G401 (cell line): Measurements from ENCODE around the gene GLB1L2. TPM values are rescaled to one million over a fixed set of nuclear protein-coding genes. Genes with fewer than 3 reads are reported as not detected.

Source experiments
- DNase-seq: peaks from one replicate; pipeline ENCODE4 v3.0.0-alpha.2; 2015; ENCODE audit warnings: low spot score
- in situ Hi-C: cut with HindIII; loops from 2 replicates; pipeline ENCODE4 v1.10.0; 2016; ENCODE audit warnings: low sequenced_read_pairs, mixed read lengths
- total RNA-seq: library from RNA; depleted of rRNA; stranded (reverse); fragments of >200 nt; shearing (Covaris generic); gene quantifications from 2 replicates; pipeline ENCODE4 v1.2.3, GENCODE V29; 2014

Gene GLB1L2
- total RNA-seq, 1 experiment from 2014 or later: 13.0 TPM

DNA sequence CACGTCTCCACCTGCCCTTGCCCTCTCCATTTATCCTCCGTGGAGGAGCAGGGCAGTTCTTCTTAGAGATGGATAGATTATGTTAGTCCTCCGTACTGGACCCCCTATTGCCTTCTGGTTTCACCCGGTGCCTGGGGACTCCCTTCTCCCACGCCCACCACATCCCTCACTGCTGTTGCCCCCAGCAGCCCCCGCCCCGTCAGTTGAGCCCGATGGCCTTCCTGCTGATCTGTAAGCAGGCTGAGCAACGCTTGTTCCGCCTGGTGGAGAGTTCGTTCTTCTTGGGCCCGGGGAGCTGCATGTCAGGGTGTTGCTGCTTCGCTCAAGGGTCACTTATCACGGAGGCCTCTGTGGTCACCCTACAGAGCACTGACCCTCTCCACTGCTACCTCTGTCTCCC, 46.1 kb downstream of the GLB1L2 start:
- no peak for DNase-seq
- in situ Hi-C loops: no loop called here

DNA sequence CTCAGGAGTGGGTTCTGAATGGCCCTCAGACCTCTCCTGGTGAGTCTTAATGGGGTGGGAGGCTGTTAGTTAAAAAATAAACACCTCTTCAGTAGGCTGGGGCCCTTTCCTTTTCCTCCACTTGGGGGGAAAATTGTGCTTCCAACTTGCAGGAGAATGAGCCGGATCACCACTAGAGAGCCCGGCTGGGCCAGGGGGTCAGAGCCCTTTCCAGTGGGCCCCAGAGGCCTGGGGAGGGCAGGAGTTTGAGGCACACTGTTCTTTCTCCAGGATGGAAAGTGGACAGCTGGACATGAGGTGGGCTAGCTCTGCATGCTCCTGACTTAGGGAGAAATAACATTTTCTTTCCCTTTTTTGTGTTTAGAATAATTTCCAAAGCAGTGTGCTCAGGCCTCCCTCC, 47.5 kb downstream of the GLB1L2 start:
- in situ Hi-C loops: no loop called here
- no peak for DNase-seq

DNA sequence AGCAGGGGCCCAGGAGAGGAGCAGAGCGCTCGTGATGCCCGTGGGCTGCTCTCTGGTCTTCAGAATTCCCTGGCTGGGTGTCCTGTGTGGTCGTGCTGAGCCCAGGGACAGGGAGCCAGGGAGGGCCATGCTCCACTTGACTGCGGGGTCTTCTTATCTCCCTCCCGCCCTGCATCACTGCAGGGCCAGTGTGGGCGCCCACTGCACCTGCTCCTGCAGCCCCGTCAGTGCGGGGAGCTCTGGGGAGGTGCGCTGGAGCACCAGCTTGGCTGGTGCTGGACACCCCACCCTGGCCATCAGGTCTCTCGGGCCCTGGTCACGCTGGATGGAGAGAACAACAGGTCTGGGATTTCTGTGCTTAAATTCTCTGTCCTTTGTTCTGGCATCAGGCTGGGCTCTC, 48.4 kb downstream of the GLB1L2 start:
- DNase-seq: no peak
- in situ Hi-C loops: no loop called here

DNA sequence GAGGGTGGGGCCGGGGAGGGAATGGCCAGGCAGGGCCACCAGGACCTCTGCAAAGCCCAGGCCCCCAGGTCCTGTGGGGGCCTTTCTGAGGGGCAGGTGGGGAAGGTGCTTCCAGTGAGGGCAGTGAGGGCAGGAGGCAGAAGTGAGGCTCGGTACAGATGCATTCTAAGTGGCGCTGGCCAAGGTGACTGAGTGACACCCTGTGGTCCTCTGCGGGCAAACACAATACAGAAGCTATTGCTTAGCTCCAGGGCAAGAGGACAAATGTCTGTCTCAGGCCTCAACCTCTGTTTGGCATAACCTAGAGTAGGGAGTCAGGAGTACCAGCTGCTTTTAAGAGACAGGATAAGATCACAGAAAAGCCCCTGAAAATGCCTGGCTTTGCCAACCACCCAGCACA, 49.0 kb downstream of the GLB1L2 start:
- no peak for DNase-seq
- in situ Hi-C loops: no loop called here

DNA sequence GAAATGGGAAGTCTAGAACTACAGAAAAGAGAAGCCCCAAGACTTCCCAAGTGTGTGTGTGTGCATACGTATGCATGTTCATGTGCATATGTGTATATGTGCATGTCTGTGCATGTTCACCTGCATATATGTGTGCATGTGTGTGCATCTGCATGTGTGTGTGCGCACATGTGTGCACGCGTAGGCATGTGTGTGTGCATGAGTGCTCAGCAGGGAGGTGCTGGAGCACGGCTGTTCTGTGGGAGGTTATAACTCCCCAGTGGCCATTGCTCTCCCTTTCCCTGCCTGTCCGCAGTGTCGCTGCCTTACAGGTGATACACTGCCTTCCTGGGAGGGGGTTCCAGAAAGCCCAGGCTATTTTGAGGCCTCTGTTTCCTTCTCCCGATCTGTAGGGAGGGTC, 50.5 kb downstream of the GLB1L2 start:
- no peak for DNase-seq
- in situ Hi-C loops: no loop called here

DNA sequence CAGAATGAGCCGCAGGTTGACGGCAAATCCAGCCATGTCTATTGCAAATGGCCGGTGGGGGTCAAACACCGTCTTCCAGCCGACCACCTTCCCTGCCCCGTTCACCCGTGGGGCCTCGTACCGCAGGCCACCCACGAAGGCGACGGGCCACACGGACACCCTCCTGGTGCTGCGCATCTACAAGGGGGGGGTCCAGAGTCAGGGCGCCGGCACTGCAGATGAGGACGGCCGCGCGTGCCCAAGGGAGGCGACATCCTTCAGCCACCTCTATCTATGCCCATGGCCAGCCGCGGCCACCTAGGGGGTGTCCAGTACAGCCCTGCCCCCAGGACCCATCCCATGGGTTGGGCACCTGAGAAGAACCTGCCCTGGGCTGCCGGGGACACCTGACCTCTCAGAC, 51.0 kb downstream of the GLB1L2 start:
- in situ Hi-C loops: no loop called here
- no peak for DNase-seq

DNA sequence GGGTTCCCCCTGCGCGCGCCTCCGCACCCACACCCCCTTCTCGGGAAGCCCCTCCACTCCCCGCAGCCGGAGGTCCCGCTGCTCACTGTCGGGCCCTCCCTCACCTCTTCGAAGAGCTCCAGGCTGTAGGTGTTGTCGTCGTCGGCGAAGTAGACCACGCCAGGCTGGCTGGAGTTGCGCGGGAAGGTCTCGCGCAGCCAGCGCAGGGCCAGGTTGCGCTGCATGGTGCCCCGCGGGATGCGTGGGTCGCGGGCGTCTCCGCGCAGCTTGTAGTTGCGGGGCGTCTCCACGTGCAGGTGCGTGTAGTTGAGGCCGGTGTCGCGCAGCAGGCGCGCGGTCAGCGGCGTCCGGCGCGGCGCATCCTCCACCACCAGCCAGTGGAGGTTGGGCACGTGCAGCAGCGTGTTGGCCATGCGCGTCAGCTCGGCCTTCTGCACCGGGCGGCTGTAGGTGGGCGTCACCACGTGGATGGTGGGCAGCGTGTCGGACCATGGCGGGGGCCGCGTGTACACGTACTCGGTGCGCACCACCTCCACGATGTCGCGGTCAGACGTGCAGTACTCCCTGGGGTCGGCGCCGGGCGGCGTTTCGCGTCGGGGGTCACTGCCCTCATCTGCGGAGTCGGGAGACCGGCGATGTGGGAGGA, 51.9 kb downstream of the GLB1L2 start:
- in situ Hi-C loops: no loop called here
- DNase-seq: no peak

DNA sequence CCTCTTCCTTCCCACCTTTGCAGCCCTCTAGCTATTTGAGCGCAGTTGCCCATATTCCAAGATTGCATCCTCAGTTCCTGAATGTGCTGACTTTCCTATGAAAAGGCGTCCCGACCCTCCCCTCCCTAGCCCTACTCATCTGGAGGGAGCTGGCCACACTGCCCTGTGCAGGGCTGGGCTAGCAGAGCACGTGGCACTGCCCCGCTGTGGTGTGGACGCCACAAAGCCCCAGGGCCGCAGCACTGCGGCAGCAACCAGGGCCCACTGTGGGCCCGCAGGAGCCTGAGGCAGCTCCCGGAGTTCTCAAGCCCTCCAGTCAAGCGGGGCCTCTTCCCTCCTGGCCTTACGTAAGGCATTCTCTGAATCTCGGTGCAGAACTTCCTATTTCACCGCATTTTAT, 52.6 kb downstream of the GLB1L2 start:
- DNase-seq: no peak
- in situ Hi-C loops: no loop called here

DNA sequence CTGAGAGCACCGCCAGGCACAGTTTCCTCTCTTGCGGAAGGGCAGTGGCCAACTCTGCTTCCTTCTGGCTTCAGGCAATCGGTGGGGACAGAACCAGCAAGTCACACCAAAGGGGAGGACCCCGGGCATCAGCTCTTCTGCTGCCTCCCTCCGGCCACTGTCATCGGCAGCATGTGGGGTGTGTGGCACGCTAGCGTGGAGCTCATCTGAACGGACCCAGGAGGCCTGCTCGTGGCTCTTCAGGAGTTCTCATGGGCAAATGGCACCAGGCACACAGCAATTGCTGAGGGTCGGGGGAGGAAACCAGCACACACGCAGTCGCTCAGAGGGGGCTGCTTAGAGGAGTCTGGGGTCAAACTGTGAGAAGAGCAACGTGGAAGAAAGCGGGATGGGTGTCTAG, 53.4 kb downstream of the GLB1L2 start:
- in situ Hi-C loops: no loop called here
- no peak for DNase-seq

DNA sequence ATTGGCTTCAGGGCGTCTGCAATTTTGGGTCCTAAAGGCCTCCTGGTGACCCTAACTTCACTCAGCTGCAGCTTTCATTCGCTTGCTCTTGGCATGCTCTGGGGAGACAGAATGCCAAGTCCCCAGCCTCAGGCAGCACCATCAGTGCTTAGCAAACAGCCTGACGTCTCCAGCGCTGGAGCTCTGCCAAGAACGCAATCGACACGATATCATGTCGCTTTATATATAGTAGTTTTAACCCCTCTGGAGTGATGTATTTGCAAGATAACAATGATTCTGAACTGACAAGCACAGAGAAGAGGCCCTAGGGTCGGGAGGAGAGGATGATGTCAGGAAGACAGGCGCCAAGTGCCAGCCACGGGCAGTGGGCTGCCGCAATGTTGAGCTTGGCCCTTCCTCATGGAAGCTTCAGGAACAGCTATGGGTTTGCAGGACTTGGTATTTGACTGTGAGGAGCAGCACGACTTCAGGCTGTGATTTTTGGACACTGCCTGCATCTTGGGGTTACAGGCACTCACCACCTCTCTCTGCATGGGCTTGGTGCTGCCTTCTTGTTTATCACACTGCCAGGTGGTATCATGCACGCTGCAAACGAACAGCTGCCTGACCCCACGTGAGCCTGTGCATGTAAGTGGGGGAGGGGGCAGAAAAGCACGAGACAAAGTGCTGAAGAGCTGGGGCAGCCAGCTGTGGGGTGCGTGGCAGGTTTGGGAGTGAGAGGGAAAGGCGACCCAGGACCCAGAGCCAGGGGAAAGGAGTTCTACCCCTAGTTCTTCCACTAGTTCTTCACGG, 54.2 kb downstream of the GLB1L2 start:
- in situ Hi-C loops: no loop called here
- no peak for DNase-seq

DNA sequence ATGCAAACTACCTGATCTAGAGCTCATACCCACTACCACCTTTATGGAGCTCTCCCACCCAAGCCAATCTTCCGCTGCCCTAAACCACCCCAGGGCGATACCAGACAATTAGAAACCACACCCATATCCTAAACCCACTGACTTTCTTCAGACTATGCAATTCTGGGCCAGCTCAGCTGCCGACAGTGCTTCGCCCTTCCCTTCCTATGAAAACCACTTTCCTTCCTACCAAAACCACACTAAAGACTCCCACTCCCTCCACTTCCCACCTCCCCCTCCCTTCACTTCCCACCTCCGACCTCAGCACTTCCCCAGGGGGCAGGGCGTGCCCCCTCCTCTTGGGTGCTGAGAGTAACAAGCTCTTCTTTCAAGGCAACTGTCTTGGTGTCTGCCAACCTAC, 55.2 kb downstream of the GLB1L2 start:
- in situ Hi-C loops: no loop called here
- no peak for DNase-seq

DNA sequence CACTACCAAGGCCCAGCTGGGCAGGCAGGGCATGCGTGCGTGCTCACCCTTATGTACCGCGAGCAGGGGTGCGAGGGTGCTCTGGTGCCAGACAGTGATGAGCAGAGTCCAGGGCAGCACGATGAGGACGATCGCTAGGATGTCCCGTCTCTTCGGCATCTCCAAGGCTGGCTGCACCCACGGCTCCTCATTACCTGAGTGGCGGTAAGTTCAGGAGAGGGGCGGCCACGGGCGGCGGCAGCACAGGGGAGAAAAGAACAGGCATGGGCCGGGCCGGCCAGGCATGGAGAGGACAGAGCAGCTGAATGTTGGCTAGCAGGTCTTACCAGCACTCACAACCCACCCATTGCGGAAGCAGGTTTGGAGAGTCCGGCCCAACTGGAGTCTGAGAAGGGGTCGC, 55.7 kb downstream of the GLB1L2 start:
- in situ Hi-C loops: no loop called here

DNA sequence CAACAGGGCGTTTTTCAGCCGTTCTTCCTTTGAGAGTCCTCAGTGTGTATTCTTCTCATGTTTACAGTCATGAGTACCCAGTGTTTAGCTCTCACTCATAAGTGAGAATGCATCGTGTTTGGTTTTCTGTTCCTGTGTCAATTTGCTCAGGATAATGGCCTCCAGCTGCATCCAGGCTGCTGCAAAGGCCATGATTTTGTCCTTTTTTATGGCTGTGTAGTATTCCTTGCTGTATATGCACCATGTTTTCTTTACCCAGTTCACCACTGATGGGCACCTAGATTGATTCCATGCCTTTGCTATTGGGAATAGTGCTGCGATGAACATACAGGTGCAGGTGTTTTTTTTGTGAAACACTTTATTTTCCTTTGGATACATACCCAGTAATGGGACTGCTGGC, 56.8 kb downstream of the GLB1L2 start:
- in situ Hi-C loops: no loop called here

More for the DNA sequence above, 55.7 kb downstream of the GLB1L2 start:
- no peak for DNase-seq

DNA sequence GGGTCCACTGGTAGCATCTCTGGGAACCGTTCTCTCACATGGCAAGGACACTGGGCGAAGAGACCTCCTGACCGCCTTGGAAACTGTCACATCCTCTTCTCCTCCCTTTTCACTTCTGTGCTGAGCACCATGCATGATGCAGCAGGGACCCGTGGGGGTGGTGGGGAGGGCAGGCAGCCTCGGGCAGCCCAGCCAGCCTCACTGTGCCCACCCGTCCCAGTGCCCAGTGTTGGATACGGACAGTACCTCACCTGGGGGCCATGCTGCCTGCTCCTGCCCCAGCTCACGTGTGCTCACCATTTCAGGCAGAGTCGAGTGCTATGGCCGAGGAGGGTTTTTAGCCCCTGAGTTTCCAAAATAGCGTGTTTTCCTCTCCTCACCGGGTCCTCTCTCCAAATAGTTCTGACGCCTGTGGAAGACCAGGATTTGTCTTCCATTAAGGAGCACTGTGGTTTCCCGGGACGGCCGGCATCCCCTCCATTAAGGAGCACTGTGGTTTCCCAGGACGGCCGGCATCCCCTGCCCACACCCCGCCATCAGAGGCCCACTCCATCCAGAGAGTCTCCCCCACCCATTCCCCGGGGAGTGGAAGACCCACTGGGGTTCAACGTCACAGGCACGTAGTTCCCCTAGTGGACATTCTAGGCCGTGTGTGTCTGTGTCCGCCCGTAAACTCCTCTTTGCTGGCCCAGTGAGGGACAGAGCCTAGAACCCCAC, 57.8 kb downstream of the GLB1L2 start:
- in situ Hi-C loops: no loop called here

More for the DNA sequence above, 56.8 kb downstream of the GLB1L2 start:
- DNase-seq: no peak

DNA sequence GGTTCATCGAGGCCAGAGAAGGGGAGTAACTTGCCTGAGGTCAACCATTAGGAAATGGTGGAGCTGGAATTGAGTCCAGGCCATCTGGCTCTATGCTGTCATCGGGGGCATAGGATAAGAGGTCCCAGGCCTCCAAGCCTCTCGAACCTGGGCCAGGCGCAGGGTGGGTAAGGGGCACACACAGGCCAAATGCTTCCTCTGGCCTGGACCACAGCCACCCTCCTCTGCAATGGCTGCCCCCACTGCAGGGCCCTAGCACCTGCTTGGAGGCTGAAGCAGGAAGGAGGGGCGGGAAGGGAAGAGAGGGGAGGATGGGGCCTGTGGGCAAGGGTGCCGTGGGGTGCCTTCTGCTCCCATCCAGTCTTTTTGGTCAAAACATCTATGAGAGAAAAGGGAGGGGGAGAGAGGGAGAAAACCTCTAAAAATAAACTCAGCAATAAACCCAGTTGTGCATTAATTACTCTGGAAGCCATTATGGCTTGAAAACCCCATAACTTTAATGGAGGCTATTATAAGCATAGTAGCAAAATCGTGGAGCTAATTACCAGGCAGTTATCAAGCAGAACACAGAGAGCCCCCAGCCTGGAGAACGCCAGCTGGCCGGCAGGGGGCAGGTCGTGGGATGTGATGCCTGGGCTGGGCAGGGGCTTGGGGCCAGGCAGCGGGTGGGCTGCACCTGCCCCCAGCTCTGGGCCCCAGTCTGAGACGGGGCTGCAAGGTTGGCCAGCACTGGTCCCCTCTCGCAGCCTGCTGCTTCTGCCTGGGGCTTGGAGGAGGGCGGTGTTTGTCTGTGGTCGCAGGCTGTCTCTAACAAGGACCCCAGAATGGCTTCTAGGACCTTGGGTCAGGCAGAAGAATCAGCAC, 59.1 kb downstream of the GLB1L2 start:
- no peak for DNase-seq
- in situ Hi-C loops: no loop called here

More for the DNA sequence above, 57.8 kb downstream of the GLB1L2 start:
- DNase-seq: no peak

DNA sequence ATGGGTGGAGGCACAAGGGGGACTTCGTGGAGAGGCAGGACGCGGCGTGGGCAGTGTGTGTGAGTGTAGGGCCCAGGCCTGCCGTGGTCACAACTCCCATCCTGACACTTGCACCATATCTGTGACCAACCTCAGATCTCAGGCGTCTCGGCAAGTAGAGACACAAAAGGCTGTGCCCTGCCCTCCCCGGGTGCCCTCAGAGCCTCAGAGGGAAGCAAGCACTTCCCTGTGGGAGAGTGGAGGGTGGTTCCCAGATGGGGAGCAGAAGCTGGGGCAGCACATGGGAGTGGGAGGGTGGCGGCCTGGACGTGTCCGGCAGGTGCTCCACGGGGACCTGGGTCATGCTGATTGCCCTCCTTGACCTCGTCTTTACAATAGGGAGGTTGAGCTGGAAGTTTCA, 59.9 kb downstream of the GLB1L2 start:
- in situ Hi-C loops: no loop called here
- DNase-seq: no peak

DNA sequence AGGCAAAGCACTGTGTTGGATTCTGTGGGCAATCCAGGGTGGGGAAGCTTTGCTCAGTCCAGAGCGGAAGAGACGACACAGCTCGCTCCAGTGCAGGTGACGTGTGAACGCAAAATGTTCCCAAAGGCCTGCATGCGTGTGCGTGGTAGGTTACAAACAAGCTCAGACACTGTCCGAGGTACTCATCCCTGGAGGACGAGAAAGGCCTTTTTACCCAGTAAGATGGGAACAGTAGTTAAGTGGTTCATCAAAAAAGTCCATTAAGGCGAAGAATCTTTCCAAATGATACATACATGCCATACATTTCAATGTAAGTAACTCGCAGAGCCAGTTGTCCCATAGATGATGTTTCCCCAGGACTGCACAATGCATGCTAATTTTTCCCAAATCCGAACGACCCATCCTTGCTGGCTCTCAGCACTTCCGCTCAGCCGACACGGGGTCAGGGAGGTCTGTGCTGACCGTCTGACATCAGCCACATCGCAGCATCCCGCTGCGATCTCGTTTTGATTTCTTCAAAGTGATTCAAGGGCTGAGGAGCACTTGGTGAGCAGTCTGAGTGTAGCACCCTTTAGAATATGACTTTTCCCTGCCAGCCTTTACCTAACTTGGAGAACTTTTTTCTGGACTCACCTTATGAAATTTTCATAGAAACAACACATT, 61.3 kb downstream of the GLB1L2 start:
- no peak for DNase-seq
- in situ Hi-C loops: no loop called here

DNA sequence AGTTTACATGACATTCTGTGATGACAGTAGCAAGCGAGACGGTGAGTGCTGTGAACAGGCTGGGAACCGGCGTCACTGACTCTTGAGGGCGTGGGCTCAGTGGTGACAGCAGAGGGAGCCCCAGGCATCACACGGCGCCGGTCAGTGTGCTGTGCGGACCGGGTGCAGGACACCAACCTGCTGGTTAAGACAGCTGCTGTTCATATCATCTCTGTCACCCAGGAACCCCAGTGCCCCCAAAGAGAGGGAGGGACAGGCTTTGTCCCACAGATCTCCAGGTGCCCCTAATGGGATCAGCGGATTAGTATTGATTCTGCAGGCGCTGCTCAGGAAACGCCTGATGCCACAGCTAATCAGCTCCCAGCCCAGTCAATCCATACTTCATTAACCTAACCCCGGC, 61.9 kb downstream of the GLB1L2 start:
- in situ Hi-C loops: no loop called here
- DNase-seq: peak; percentile 13

DNA sequence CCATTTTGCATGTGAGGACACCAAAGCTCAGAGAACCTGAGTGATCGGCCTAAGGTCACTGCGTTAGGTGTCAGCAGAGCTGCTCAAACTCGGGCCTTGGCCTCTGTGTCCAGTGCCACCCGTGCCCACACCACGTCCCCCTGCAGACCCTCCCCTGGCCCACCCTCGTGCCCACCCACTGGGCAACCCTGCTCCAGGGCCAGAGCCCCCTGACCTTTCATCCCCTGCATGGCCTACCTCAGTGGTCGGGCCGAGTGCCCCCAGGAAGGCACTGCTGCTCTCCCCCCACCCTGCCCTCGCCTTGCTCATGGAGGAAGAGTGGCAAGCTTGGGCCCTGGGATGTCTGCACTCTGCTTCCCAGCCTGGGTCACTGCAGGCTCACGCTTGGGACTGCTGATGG, 62.5 kb downstream of the GLB1L2 start:
- in situ Hi-C loops: no loop called here

More for the DNA sequence above, 62.5 kb downstream of the GLB1L2 start:
- DNase-seq: no peak
